HG02852 (cell line): Measurements from ENCODE around the gene COQ10A.
A peak's percentile ranks its signal among the peaks of the same experiment; 100 is the strongest.
"Not testable (repeated sequence)": the region's sequence is repeated elsewhere in the genome, so short reads cannot be mapped to it uniquely, and the experiment has no call there.

Experiments
- ATAC-seq: cut with Tn5 transposase; IDR thresholded peaks from one replicate; pipeline ENCODE4 v1.9.1; 2021; ENCODE audit warnings: mild to moderate bottlenecking, moderate library complexity; ENCODE audit not compliant: unreplicated experiment

Gene COQ10A

DNA sequence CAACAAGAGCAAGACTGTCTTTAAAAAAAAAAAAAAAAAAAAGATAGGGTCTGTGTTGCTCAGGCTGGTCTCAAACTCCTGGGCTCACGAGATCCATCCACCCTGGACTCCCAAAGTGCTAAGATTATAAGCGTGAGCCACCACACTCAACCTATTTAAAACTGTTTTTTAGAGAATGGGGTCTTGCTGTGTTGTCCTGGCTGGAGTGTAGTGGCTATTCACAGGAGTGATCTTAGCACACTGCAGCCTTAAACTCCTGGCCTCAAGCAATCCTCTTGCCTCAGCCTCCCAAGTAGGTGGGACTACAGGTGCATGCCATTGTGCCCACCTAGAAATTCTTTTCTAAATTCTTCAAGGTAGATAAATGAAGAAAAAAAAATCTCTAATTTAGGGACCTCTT is 7.6 kb downstream of the COQ10A start:
- ATAC-seq = no peak

DNA sequence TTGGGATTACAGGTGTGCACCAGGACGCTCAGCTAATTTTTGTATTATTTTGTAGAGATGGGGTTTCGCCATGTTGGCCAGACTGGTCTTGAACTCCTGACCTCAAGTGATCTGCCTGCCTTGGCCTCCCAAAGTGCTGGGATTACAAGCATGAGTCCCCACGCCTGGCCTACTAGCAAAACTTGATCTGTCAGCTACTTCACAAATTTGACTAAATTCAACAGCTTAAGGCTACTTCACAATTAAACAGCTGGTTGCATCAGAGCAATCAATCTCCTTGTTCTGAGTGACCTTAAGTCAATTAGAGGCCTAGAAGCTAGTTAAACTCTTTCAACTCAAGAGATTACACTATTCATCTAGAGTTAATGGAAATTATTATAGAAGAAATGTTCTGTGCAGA is 12.2 kb downstream of the COQ10A start:
- no peak for ATAC-seq

DNA sequence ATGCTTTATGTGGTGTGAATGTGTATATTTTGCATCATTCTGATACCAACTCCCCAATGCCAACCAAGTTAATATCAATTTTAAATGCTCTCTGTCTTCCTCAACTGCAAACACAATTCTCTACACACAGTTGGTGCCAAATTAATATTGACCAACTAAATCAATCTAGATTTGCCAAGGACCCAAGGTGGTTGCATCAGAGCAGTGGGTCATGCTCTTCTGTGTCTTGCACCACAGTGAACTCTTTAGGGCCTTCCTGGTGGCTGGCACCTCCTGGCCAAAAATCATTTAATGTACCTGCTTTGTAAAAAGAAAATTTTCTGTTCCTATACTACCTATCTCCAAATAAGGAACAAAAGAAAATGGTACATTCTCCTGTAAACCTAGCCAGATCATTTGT is 14.1 kb downstream of the COQ10A start:
- ATAC-seq = no peak

DNA sequence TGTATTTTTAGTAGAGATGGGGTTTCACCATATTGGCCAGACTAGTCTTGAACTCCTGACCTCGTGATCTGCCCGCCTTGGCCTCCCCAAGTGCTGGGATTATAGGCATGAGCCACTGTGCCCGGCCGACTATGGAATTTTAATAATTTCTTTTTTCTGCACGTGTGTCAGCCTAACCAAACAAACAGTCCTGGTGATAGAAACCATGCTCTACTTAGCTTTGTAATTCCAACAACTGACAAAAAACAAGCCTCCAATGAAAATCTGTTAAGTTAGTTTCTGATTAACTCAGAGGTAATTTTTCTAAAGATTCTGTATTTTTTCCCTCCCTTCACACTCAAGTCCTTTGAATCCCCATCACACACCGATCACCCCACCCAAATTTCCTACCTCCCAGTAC is 15.3 kb downstream of the COQ10A start:
- no peak for ATAC-seq

GRCh38 chr12:56282579-56282978 is 15.8 kb downstream of the COQ10A start:
- ATAC-seq = no peak

GRCh38 chr12:56284263-56284662 is 17.5 kb downstream of the COQ10A start:
- ATAC-seq = not testable (repeated sequence)

DNA sequence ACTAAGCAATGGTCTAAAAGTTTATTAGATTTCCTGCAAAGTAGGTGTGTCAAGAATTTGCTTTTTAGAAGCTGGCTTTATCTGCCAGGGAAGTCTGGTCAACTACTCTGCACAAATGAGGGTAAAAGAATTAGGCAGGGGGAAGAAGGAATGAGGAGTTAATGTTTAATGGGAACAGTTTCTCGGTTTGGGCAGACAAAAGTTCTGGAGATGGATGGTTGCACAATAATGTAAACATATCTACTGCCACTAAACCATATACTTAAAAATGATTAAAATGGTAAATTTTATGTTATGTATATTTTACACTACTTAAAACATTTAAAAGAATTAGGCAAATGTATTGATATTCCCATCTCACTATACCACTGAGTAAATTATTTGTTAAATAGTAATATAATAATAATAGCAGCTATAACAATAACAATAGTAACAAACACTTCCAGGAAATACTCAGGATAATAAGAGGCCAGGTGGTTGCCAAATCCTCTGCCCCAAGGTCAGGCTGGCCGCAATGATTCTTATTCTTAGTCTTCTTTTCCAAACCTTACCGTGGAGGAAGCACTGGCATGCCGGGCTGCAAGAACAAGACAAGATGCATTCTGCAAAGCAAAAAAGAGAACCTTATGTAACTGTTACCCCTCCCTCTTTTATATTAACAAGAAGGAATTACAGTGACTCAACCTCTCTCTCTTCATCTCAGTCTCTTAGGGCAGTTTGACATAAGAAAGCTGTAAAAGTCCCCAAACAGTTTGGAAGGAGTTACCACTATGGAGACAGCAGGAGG is 19.5 kb downstream of the COQ10A start:
- no peak for ATAC-seq

DNA sequence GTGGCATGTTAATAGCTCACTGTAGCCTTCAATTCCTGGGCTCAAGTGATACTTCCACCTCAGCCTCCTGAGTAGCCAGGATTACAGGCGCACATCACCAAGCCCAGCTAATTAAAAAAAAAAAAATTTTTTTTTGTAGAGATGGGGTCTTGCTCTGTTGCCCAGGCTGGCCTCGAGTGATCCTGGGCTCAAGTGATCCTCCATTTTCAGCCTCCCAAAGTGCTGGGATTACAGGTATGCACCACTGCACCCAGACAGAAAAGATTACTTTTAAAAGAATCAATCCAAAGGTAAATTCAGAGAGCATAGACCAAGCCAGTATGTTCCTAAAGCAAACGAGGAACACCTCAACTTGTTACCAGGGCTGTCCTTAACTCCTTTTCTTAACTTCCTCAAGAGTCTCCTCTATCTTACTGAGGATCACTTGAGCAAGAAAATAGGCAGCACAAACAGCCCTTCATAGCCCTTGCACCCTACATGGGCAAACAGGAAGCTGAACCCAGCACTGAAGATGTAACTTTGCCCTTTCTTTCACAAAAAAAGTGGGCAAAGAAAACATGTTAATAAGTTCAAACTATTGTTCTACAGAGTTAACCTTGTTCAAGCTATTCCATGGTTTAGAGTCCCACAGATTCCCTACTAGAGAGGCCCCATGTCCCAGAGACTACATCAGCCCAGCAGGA is 22.1 kb downstream of the COQ10A start:
- ATAC-seq = no peak

GRCh38 chr12:56293795-56294194 is 27.1 kb downstream of the COQ10A start:
- no peak for ATAC-seq

- no peak for ATAC-seq
Observed at GRCh38 chr12:56296295-56296694, 29.6 kb downstream of the COQ10A start.

DNA sequence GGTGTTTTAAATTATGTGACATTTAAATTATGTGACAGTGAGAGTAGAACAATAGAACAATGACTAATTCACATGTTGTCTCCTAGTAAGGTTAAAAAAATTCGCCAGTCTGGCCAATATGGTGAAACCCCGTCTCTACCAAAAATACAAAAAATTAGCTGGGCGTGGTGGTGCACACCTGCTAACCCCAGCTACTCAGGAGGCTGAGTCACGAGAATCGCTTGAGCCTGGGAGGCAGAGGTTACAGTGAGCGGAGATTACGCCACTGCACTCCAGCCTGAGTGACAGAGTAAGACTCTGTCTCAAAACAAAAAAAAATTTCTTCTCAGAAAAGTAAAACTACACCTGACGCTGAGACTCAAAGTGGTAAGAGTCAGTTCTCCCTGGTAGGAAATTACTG is 30.7 kb downstream of the COQ10A start:
- no peak for ATAC-seq

- no peak for ATAC-seq
Observed at GRCh38 chr12:56298828-56299227, 32.1 kb downstream of the COQ10A start.

- ATAC-seq = no peak
Observed at GRCh38 chr12:56299308-56299852, 32.6 kb downstream of the COQ10A start.

DNA sequence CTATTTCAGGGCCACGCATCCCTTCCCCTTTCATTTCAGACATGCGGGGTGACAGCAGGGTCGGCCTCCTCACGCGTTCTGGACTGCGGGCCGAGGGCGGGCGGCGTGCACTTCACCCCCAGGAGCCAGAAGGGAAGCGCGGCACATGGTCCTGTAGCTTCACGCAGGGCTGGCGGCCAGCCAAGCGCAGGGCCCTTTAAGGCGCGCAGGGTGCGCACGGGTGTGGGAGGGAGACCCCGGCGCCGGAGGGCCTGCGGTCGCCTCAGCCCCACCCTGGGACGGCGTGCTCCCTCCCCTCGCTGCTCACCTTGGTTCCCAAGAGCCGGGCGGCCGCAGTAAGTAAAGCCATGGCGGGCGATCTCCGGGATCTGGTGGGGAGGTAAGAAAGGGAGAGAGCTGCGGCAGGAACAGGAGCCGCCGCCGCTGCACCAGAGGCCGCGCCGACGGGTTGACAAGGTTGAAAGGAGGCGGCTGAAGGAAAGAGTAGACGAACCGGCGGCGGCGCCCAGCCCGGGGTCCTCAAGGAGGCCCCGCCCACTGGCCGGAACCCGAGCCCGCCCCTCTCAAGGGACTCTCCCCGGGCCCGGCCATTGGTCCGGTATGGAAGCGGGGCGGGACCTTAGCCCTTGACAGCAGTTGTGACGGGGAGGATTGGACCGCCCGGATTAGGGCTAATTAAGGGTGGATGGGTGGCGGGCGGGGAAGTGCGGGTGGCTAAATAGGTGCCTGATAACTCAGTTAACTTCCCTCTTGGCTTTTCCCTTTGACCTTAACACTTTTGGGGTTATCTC is 33.3 kb downstream of the COQ10A start, which contains the start of gene CS:
TSS of gene CS (minus strand) at position 478 of the 791 bp plus-strand sequence. CDS start at position 349, 129 bp downstream.
- peak; percentile 94 for ATAC-seq

- ATAC-seq = no peak
Observed at GRCh38 chr12:56300644-56301464, 34.1 kb downstream of the COQ10A start.

DNA sequence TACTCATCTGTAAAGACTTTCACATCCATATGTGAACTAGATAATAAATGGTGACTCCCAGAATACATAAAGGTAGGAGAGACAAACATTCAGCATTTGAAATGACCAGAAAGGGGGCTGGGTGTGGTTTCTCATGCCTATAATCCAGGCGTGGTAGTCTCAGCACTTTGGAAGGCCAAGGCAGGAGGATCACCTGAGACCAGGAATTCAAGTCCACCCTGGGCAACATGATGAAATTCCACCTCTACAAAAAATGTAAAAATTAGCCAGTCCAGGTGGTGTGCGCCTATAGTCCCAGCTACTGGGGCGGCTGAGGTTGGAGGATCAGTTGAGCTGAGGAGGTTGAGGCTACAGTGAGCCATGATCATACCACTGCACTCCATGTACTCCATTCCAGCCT is 37.5 kb downstream of the COQ10A start:
- ATAC-seq = no peak

DNA sequence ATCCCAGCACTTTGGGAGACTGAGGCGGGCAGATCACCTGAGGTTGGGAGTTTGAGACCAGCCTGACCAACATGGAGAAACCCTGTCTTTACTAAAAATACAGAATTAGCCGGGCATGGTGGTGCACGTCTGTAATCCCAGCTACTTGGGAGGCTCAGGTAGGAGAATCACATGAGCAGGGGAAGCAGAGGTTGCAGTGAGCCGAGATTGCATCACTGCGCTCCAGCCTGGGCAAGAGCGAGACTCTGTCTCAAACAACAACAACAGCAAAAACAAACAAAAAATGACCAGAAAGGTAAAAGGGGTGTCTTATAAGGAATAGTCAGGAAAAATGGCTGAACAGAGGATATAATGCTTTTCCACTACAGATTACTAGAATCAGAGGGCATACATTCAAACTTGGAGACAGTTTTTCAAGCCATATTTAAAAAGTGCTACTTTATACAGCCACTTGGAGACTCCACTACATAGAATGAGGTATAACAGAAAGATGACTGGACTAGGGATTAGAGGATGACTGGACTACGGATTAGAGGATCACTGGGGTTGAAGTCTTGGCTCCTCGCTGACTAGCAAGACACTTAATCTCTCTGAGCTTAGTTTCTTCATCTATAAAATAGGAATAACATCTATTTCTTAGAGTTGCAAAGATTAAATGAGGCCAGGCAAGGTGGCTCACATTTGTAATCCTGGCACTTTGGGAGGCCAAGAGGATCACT is 38.3 kb downstream of the COQ10A start:
- ATAC-seq = no peak

DNA sequence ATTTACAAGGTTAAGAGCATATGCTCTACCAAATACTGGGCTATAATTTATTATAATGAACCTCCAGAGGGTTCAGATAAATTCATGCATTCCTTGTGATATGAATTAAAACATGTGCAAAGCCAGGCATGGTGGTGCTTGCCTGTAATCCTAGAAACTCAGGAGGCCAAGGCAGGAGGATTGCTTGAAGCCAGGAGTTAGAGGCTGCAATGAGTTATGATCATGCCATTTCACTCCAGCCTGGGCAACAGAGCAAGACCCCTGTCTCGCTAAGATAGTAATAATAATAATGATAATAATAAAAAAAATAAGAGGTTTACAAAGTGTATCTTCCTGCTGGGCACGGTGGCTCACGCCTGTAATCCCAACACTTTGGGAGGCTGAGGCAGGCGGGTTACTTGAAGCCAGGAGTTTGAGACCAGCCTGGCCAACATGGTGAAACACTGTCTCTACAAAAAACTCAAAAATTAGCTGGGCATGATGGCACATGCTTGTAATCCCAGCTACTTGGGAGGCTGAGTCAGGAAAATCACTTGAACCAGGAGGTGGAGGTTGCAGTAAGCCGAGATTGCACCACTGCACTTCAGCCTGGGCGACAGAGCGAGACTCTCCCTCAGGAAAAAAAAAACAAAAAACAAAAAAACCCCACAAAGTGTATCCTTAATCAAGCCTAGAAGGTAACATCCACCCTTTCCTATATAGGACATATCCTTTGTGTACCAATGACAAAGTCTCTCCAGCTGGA is 40.7 kb downstream of the COQ10A start:
- no peak for ATAC-seq

GRCh38 chr12:56308714-56309113 is 42.0 kb downstream of the COQ10A start:
- ATAC-seq = no peak
